Activated naive CD4-positive, alpha-beta T cell treated with anti-CD3 and anti-CD28 coated beads, Interleukin-2, amount 50 U/mL, for 16 hours (primary cell): ENCODE results near the gene HHAT.
A peak's percentile ranks its signal among the peaks of the same experiment; 100 is the strongest.

Experiments
- DNase-seq: peaks from one replicate; pipeline ENCODE4 v3.0.0-alpha.2; 2020

HHAT gene

DNA sequence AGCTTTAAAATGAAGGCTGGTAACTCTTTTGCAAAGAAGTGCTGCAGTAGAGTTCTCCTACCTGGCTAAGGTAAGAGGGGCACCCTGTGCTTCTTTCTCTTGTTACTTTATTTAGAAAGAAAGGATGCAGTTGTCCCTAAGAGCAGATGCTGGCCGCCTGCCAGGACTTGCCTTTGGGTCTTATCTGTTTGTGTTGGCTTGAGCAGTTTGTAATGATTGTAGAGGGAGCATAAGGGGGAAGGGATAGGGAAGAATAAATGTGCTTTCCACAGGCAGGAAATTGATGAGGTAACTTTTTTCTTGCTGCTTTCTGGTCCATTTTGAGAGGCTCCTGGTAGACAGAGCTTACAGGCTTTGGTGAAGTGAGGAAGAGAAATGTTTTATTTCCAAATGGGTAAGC lies 229.6 kb downstream of the HHAT start:
- no peak for DNase-seq

DNA sequence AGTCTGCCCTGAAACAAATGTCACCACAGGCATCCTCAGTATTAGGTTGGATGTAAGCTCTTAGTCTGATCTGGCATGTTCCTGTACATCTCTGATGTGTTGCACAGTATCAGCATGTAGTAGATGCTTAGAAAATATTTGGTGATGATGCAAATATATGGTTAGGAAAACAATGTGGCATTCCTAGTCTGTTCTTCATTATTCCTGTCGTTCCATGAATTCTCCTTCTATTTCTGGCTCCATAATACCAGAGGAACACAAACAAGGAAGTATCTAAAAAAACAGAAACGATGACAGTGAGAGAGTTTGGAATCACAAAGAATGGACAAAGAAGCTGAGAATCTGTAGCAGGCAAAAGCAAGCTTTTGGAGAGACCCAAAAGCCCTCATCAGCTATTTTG lies 236.6 kb downstream of the HHAT start:
- DNase-seq = no peak

GRCh38 chr1:210568631-210569030 lies 239.9 kb downstream of the HHAT start:
- no peak for DNase-seq

DNA sequence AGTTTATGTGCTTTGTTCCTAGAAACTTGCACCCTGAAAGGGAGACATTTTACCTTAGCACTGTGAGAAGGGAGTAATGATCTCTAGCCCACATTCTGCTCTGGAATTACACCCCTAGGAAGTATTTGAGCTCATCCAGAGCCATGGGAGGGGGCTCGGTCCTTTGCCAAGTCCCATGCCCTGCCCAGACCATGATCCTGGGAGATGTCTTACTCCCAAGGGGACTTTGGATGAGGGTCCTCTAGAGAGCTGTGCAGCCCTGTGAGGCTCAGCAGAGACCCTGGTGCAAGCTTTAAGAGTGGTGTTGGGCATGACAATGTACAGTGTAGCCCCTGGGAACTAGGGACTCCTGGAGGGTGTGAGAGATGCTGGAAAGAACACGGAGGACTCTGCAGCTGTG lies 241.4 kb downstream of the HHAT start:
- no peak for DNase-seq

- no peak for DNase-seq
Observed at GRCh38 chr1:210571356-210572284, 242.9 kb downstream of the HHAT start.

DNA sequence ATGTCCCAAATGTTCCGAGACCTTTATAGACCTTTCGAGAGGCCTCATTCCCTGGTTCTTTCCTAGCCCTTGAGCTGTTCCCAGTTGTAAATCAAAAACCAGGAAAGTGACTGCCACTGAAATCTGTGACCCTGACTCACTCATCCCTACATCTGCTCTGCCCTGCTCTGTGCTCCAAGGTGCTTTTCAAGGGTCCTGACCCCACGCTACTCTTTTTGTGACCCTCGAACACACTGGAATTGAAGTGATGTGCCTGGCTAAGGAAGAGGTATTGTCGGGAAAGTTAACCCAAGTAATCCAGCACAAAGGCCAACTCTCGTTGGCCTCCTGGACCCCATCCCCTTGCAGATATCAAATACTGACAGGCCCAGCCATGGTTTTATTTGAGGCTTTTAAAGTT lies 244.4 kb downstream of the HHAT start:
- DNase-seq = no peak

- no peak for DNase-seq
Observed at GRCh38 chr1:210582205-210582970, 253.7 kb downstream of the HHAT start.

DNA sequence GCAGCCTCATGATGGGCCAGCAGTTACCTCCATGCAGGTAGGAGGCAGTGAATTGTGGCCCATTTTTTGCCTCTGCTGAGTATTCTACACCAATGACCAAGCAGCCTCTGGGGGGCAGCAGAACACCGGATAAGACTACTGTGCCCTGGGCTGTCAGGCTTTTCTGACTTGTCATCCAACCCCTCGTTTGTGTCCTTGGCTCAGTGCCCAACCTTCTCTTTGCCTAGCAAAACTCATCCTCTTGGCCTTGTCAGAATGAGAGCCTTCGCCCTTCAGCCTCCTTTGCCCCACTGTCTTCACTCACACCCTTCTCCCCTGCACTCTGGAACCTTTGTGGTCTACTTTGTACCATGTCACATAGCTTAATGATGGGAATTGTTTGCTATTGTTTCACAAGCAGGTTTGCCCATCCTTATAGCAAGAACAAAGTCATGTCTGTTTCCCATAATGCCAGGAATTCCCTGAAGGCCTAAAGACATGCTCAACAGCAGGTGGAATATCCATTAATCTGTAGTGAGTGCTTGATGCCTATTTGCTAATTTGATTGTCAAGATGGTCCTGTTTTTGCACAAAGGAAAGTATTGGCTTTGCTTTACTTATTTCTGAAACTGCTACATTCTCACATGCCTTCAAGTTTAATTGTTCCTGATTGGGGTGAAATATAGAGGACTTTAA lies 255.9 kb downstream of the HHAT start:
- DNase-seq = peak; percentile 71

- DNase-seq = no peak
Observed at GRCh38 chr1:210586771-210587170, 258.1 kb downstream of the HHAT start.

GRCh38 chr1:210587566-210587965 lies 258.9 kb downstream of the HHAT start:
- DNase-seq = no peak

DNA sequence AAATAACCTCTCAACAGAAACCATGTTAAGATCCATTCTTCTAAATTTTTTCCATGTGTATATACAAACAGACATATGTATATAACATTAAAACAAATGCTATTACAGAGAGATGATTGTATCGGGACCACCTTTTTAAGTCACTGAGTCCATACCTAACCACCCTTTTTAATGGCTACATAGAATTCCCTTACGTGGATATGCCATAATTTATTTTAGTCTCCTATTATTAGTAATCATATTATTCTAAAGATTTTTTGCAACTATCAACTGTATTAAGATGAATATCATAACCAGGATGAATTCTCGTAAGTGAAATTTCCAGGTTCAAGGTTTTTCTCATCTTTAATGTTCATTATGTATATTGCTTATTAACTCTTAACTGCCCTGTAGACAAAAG lies 259.7 kb downstream of the HHAT start:
- DNase-seq = no peak

DNA sequence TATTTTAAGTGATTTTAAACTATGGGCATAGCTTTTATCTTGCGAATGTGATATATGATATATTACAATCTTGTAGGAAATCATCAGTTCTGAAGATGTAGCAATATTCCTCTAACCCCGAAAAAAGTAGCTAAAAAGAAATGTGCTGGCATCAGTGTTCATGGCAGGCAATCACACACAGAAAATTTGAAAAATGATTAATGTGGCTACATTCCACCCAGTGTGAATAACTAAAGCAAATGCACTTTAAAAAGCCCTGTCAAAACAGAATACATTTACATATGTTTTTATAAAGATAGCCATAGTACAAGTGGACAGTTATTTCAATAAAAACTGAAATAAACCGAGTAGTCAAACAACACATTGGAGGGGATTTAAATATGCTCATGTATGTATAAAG lies 260.2 kb downstream of the HHAT start:
- DNase-seq = no peak

DNA sequence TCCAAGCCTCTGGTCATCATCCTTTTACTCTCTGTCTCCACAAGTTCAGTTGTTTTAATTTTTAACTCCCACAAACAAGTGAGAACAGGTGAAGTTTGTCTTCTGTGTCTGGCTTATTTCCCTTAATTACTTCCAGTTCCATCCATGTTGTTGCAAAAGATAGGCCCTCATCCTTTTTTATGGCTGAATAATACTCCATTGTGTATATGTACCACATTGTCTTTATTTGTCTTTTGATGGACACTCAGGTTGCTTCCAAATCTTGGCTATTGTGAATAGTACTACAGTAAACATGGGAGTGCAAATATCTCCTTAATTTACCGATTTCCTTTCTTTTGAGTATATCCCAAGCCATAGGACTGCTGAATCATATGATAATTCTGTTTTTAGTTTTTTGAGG lies 262.5 kb downstream of the HHAT start:
- no peak for DNase-seq

GRCh38 chr1:210594605-210595004 lies 265.9 kb downstream of the HHAT start:
- no peak for DNase-seq

- DNase-seq = no peak
Observed at GRCh38 chr1:210596641-210597040, 267.9 kb downstream of the HHAT start.

DNA sequence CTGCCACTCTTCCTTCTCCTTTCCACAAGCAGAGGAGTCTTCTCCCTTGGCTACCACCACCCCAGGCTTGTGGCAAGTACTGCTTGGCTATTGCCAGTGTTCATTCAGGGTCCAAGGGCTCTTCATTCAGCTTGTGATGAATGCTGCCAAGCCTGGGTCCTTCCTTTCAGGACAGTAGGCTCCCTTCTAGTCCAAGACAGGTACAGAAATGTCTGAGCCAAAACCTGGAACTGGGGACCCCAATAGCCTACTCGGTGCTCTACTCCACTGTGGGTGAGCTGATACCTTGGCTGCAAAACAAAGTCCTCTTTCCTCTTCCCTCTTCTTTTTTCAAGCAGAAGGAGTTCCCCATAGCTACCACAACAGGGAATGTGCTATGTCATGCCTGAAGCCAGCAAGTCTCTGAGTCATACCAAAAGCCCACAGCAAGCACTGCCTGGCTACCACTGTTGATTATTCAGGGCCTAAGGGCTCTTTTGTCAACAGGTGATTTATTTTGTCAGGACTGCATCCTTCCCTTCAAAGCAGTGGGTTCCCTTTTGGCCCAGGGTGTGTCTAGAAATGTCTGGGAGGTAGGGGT lies 268.9 kb downstream of the HHAT start:
- DNase-seq = no peak

DNA sequence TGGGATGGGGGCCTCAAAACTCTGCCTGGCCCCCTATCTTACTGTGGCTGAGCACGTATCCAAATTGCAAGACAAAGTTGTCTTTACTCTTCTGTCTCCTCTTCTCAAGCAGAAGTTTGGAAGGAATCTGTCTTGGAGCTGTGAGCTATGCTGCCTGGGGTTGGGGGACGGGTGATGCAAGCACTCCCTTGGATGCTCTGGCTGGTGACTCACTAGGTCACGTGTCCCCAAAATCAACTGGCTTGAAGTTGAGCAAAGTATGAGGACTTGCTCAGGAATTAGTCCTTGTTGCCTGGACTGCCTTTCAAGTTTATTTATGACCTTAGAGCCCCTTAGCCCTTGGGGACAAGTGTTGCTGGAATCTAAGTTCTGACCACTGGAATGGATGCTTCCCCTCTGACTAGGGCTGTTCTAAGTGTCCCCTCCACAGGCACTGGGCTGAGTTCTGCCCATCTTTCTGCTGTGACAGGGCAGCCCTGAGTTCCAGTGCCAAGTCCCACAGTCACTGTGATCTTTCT lies 269.5 kb downstream of the HHAT start:
- DNase-seq = no peak

GRCh38 chr1:210600421-210601159 lies 271.9 kb downstream of the HHAT start:
- no peak for DNase-seq

DNA sequence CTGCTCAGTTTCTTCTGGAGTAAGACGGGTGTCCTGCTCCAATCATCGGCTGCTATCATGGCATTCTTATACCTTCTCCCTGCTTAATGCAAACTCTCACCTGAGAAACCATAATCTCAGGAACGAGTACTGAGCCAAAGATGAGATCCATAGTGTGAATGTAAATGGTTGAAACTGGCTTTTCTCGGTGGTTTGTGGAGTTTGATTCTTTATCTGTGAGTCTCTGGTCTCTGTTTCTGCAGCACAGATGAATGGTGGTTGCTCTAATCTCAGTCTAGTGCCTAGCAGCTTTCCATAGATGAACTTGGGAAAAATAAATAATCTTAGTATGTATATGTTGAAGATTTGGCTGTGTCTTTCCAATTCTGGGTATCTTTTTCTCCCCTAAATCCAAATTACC lies 274.4 kb downstream of the HHAT start:
- no peak for DNase-seq

DNA sequence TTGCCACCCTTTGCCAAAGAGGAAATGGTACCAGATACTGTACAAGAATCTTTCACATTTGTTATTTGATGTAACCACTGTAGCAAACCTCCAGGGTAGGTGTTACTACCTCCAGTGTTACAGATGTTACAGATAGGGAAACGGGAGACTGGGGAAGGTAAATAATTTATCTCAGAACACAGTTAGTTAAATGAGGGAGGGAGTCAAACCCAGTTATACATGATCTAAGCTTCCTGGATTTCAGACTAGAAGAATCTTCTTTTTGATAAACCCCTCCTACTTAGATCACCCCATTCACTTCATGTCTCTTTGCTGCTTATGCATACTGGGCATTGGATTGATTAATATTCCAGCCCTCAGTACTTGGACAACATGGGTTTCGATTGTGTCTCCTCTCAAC lies 276.4 kb downstream of the HHAT start:
- DNase-seq = no peak

GRCh38 chr1:210607361-210607760 lies 278.7 kb downstream of the HHAT start:
- no peak for DNase-seq

DNA sequence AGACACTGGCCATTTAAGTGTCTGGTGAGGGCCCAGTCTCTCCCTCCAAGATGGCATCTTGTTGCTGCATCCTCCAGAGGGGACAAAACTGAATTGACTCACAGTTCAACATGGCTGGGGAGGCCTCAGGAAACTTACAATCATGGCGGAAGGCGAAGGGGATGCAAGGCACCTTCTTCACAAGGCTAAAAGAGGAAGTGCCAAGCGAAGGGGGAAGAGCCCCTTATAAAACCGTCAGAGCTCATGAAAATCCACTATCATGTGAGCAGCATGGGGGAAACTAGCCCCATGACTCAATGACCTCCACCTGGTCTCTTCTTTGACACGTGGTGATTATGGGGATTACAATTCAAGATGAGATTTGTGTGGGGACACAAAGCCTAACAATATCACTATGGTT lies 280.1 kb downstream of the HHAT start:
- DNase-seq = no peak
